Stimulated activated CD4-positive, alpha-beta T cell treated with anti-CD3 and anti-CD28 coated beads, Interleukin-15, amount 100 ng/mL, for 24 hours (primary cell): Measurements from ENCODE around the gene TBC1D22A.
"Not testable (repeated sequence)": the region's sequence is repeated elsewhere in the genome, so short reads cannot be mapped to it uniquely, and the experiment has no call there.

Source experiments
- DNase-seq: peaks from one replicate; pipeline ENCODE4 v3.0.0-alpha.2; 2020

TBC1D22A gene

GRCh38 chr22:46815559-46815895 is 53.1 kb downstream of the TBC1D22A start:
- no peak for DNase-seq

GRCh38 chr22:46815896-46816731 is 53.7 kb downstream of the TBC1D22A start:
- no peak for DNase-seq

- DNase-seq = not testable (repeated sequence)
Measured at GRCh38 chr22:46817390-46817789, 54.9 kb downstream of the TBC1D22A start.

- no peak for DNase-seq
Measured at GRCh38 chr22:46823248-46823647, 60.8 kb downstream of the TBC1D22A start.

GRCh38 chr22:46823654-46824053 is 61.2 kb downstream of the TBC1D22A start:
- no peak for DNase-seq

GRCh38 chr22:46824344-46824909 is 62.0 kb downstream of the TBC1D22A start:
- no peak for DNase-seq

GRCh38 chr22:46824980-46825544 is 62.6 kb downstream of the TBC1D22A start:
- DNase-seq = no peak

GRCh38 chr22:46826438-46827135 is 64.1 kb downstream of the TBC1D22A start:
- no peak for DNase-seq

- DNase-seq = no peak
Measured at GRCh38 chr22:46827136-46827780, 64.8 kb downstream of the TBC1D22A start.

- no peak for DNase-seq
Measured at GRCh38 chr22:46827781-46828180, 65.3 kb downstream of the TBC1D22A start.

- no peak for DNase-seq
Measured at GRCh38 chr22:46828323-46828900, 66.0 kb downstream of the TBC1D22A start.

- DNase-seq = no peak
Measured at GRCh38 chr22:46829117-46829891, 66.9 kb downstream of the TBC1D22A start.

GRCh38 chr22:46829941-46830715 is 67.7 kb downstream of the TBC1D22A start:
- DNase-seq = no peak

- DNase-seq = no peak
Measured at GRCh38 chr22:46830841-46831240, 68.4 kb downstream of the TBC1D22A start.

- DNase-seq = no peak
Measured at GRCh38 chr22:46833228-46833627, 70.8 kb downstream of the TBC1D22A start.

- no peak for DNase-seq
Measured at GRCh38 chr22:46834021-46834737, 71.7 kb downstream of the TBC1D22A start.

GRCh38 chr22:46835288-46835687 is 72.8 kb downstream of the TBC1D22A start:
- no peak for DNase-seq

- no peak for DNase-seq
Measured at GRCh38 chr22:46835693-46836092, 73.2 kb downstream of the TBC1D22A start.

- no peak for DNase-seq
Measured at GRCh38 chr22:46841522-46841921, 79.1 kb downstream of the TBC1D22A start.

GRCh38 chr22:46842606-46843005 is 80.2 kb downstream of the TBC1D22A start:
- DNase-seq = no peak
